Heart right ventricle (tissue), 16 donors: ENCODE results near the gene ADK. TPM values are rescaled to one million over a fixed set of nuclear protein-coding genes. Genes with fewer than 3 reads are reported as not detected.
"Not testable (repeated sequence)": the region's sequence is repeated elsewhere in the genome, so short reads cannot be mapped to it uniquely, and the experiment has no call there.

Experiments used
- ATAC-seq, 8 donors: fragments of 200-7000 bp; cut with Tn5 transposase; one replicate each; pipeline ENCODE4 v1.9.1; 2020; ENCODE audit warnings: mild to moderate bottlenecking in 8 of 8, moderate library complexity in 8 of 8, moderate number of reproducible peaks in 1 of 8
- DNase-seq, 2 donors: peaks; one replicate each; pipeline ENCODE4 v3.0.0-alpha.2; 2020
- H3K27ac ChIP-seq, 10 donors: fragments of 200-600 bp; sonication (generic) in 2 of 10; one replicate each; pipeline versions ENCODE4 v1.5.0 to v1.8.0; 2020 to 2022; ENCODE audit warnings: mild to moderate bottlenecking in 3 of 10
- H3K27me3 ChIP-seq, 7 donors: fragments of 200-600 bp; one replicate each; pipeline ENCODE4 v1.8.0; 2021 to 2022; ENCODE audit warnings: mild to moderate bottlenecking in 2 of 7
- H3K36me3 ChIP-seq, 9 donors: fragments of 200-600 bp; sonication (generic) in 1 of 9; one replicate each; pipeline versions ENCODE4 v1.5.0 to v1.8.0; 2020 to 2022; ENCODE audit warnings: mild to moderate bottlenecking in 2 of 9
- H3K4me1 ChIP-seq, 9 donors: fragments of 200-600 bp; sonication (generic) in 1 of 9; one replicate each; pipeline versions ENCODE4 v1.5.0 to v1.8.0; 2020 to 2022; ENCODE audit warnings: mild to moderate bottlenecking in 4 of 9
- H3K4me3 ChIP-seq, 10 donors: fragments of 200-600 bp; sonication (generic) in 2 of 10; one replicate each; pipeline versions ENCODE4 v1.5.0 to v1.8.0; 2020 to 2022; ENCODE audit warnings: mild to moderate bottlenecking in 7 of 10, moderate library complexity in 2 of 10
- H3K9me3 ChIP-seq, 11 donors: fragments of 200-600 bp in 10 of 11; sonication (generic) in 2 of 11; one replicate each; pipeline versions ENCODE4 v1.5.0 to v1.8.0; 2013 to 2022; ENCODE audit warnings: mild to moderate bottlenecking in 2 of 11, control low read depth in 1 of 11, moderate library complexity in 1 of 11
- WGBS, 2 donors: extraction: QIAGEN DNeasy Blood & Tissue Kit; methylation state at CpG; one replicate each; pipeline ENCODE4 v1.1.7; 2013; ENCODE audit warnings: inconsistent platforms in 1 of 2; 5-methylcytosine and 5-hydroxymethylcytosine counted together
- intact Hi-C, 10 donors: fragments of 100-400 bp; cut with DNase I; formaldehyde crosslinking; loops; one replicate each; pipeline versions ENCODE4 v1.11.1 to v1.14.2; 2022
- polyA plus RNA-seq, 2 donors: library from polyadenylated mRNA; stranded (reverse); fragments of 200-250 nt; gene quantifications; one replicate each; pipeline ENCODE4 v1.2.3, GENCODE V29; 2013
- total RNA-seq, 10 donors: library from RNA; stranded (reverse); fragmentation: NEBNext Ultra II Directional in 3 of 10; extraction: Animal tissue kit (Norgen Biotek cat#: 25700) in 3 of 10; gene quantifications; one replicate each; pipeline versions ENCODE4 v1.2.1 to v1.2.4, GENCODE V29; 2021 to 2023
- TF ChIP-seq, protein P1 (sequence below), 9 donors: fragments of 200-600 bp; sonication (generic) in 2 of 9; IDR thresholded peaks; one replicate each; pipeline versions ENCODE4 v1.5.0 to v1.8.0; 2021 to 2022; ENCODE audit warnings: antibody characterized with exemption in 9 of 9, mild to moderate bottlenecking in 5 of 9, moderate library complexity in 1 of 9
- donor health status: Arrhythmogenic right ventricular cardiomyopathy.
- donor health status: ischemic (EF 13 %, LVEDD 7.1; RV severe dilation, severe dysfunction).
- donor health status: healthy with polysubstance abuse.
- donor health status: DM: no; HTN: yes; CAD: no.
- donor health status: DM: no; HTN: no; CAD: no.
- donor health status: ischemic (EF 25% LVEDD 6.9; RV normal size, moderate dysfunction).
- donor health status: ischemic (EF 25% LVEDD 5.7; RV mildly dilated, moderate dysfunction).
- donor health status: healthy.
- donor health status: DM: yes; HTN: yes; CAD: no.
- donor health status: Ischemic cardiomyopathy.
- donor health status: ischemic (EF 35%, LVEDD 5.7; RV mildly dilated, moderate dysfunction).
- donor health status: nonischemic (EF 11% LVEDD 7.7; RV severe dilation, severe dysfunction).
- donor health status: DM: yes; HTN: yes; CAD: no.
- donor health status: PGD.
- donor health status: ischemic (EF 29% LVEDD 5.4; RV normal size, mild dysfunction).
- donor health status: nonischemic (EF 23%, LVEDD 6.1; RV moderate dilation, normal function).

Gene ADK
- total and polyA plus RNA-seq, 12 donors, result 13.0 to 50.0 (median 39.1) TPM

DNA sequence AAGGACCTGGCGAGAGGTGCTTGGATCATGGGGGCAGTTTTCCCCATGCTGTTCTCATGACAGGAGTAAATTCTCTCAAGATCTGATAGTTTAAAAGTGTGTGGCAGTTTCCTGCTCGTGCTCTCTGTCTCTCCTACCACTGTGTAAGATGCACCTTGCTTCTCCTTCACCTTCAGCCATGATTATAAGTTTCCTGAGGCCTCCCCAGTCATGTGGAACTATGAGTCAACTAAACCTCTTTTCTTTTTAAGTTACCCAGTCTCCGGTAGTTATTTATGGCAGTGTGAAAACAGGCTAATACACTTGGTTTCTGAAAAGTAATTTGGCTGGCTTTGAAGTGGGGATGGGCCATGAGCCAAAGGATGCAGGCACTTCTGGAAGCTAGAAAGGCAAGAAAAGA lies 407.4 kb downstream of the ADK start:
- Histone ChIP-seq H3K36me3 (peaks cover 0 to 4% (median 0%) of the 10 kb centered on the region in 9 donors), H3K27ac (no peak overlapping the region), H3K4me3 (no peak overlapping the region), H3K4me1 (no peaks in the 10 kb centered on the region), H3K27me3 (no peaks in the 10 kb centered on the region), H3K9me3 (no peaks in the 10 kb centered on the region)
- TF ChIP-seq, protein P1, sequence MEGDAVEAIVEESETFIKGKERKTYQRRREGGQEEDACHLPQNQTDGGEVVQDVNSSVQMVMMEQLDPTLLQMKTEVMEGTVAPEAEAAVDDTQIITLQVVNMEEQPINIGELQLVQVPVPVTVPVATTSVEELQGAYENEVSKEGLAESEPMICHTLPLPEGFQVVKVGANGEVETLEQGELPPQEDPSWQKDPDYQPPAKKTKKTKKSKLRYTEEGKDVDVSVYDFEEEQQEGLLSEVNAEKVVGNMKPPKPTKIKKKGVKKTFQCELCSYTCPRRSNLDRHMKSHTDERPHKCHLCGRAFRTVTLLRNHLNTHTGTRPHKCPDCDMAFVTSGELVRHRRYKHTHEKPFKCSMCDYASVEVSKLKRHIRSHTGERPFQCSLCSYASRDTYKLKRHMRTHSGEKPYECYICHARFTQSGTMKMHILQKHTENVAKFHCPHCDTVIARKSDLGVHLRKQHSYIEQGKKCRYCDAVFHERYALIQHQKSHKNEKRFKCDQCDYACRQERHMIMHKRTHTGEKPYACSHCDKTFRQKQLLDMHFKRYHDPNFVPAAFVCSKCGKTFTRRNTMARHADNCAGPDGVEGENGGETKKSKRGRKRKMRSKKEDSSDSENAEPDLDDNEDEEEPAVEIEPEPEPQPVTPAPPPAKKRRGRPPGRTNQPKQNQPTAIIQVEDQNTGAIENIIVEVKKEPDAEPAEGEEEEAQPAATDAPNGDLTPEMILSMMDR (IDR thresholded peaks at IDR 0.05), result no peak
- intact Hi-C loops, result loop anchor here in 1 of 10 donors (5.0 kb wide), 1 partner anchor 779 kb away; no protein-coding TSS in a partner anchor
- 93 to 96% methylated on average over 3 of the region's 3 CpGs for WGBS, 2 donors
- DNase-seq (no peak), ATAC-seq (no peak)

DNA sequence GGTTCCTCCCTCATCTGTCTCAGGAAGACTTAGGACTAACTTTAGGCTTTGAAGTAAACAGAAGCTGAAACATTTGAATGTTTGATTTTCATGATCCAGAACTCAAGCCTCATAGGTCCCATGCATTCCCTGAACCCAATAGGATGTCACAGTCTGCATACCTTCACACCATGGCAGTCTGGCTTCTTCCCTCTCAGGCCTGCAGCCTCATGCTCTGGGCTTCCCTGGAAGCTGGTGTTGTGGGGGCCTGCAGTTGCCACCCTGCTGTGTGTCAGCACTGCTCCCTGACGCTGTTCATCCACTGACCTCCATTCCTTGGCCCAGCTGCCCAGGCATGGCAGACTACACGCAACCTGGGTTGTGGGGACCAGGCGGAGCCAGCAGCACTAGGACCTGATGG lies 407.9 kb downstream of the ADK start:
- Histone ChIP-seq H3K4me3 (no peak overlapping the region), H3K9me3 (no peaks in the 10 kb centered on the region), H3K27ac (no peak overlapping the region), H3K4me1 (no peaks in the 10 kb centered on the region), H3K36me3 (peaks cover 0 to 4% (median 0%) of the 10 kb centered on the region in 9 donors), H3K27me3 (no peaks in the 10 kb centered on the region)
- intact Hi-C loops, result loop anchor here in 1 of 10 donors (5.0 kb wide), 1 partner anchor 778 kb away; no protein-coding TSS in a partner anchor
- 93 to 95% methylated on average over 3 of the region's 3 CpGs for WGBS, 2 donors
- DNase-seq (no peak), ATAC-seq (no peak)
- TF ChIP-seq, protein P1 (IDR thresholded peaks at IDR 0.05), result no peak

DNA sequence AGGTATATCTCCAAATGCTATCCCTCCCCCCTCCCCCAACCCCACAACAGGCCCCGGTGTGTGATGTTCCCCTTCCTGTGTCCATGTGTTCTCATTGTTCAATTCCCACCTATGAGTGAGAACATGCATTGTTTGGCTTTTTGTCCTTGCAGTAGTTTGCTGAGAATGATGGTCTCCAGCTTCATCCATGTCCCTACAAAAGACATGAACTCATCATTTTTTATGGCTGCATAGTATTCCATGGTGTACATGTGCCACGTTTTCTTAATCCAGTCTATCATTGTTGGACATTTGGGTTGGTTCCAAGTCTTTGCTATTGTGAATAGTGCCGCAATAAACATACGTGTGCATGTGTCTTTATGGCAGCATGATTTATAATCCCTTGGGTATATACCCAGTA lies 417.9 kb downstream of the ADK start:
- H3K9me3 ChIP-seq, result peaks cover 0 to 13% (median 0%) of the 10 kb centered on the region in 11 donors
- H3K4me3 ChIP-seq, ATAC-seq, H3K4me1 ChIP-seq, H3K27me3 ChIP-seq, H3K27ac ChIP-seq, DNase-seq, intact Hi-C loops, H3K36me3 ChIP-seq: not testable (repeated sequence)
- 86 to 94% methylated on average over 4 of the region's 4 CpGs for WGBS, 2 donors

DNA sequence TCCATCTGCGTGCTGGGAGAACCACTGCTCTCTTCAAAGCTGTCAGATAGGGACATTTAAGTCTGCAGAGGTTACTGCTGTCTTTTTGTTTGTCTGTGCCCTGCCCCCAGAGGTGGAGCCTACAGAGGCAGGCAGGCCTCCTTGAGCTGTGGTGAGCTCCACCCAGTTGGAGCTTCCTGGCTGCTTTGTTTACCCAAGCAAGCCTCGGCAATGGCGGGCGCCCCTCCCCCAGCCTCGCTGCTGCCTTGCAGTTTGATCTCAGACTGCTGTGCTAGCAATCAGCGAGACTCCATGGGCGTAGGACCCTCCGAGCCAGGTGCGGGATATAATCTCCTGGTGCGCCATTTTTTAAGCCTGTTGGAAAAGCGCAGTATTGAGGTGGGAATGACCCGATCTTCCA lies 422.5 kb downstream of the ADK start:
- ATAC-seq, H3K4me1 ChIP-seq, H3K27ac ChIP-seq, DNase-seq, intact Hi-C loops, H3K4me3 ChIP-seq, H3K27me3 ChIP-seq, H3K36me3 ChIP-seq: not testable (repeated sequence)
- 94 to 97% methylated on average over 12 of the region's 12 CpGs for WGBS, 2 donors
- peaks cover 0 to 14% (median 0%) of the 10 kb centered on the region in 11 donors for H3K9me3 ChIP-seq

DNA sequence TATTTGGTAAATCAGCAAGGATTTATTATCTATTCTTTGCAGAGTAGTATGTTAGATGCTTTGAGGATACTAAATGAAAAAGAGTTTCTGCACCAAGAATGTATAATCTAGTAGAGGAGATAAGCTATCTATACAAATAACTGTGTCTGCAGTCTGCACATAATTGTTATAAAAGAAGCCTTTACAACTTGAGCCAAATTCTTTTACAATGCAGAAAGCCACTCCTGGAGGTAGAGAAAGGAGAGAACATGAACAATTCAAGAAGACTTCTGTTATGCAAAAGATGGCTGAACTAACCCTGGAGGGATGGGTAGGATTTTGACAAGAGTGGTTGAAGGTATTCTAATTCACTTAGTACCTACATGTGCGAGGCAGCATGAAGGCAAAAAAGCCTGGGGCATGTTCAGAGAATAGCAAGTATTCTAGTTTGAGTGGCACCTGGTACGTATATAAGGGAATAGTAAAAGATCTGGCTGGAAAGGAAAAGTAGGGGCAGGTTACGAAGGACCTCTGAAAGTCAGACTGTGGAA lies 424.2 kb downstream of the ADK start:
- intact Hi-C loops, result no loop called here
- H3K4me3 ChIP-seq, result no peak overlapping the region
- no peaks in the 10 kb centered on the region for H3K36me3 ChIP-seq
- no peaks in the 10 kb centered on the region for H3K27me3 ChIP-seq
- TF ChIP-seq, protein P1 (IDR thresholded peaks at IDR 0.05), result no peak
- H3K9me3 ChIP-seq, result peaks cover 0 to 8% (median 0%) of the 10 kb centered on the region in 11 donors
- WGBS, 2 donors, result 94 to 97% methylated on average over 3 of the region's 3 CpGs
- DNase-seq, result no peak
- no peak for ATAC-seq
- no peaks in the 10 kb centered on the region for H3K4me1 ChIP-seq
- no peak overlapping the region for H3K27ac ChIP-seq
